ENCODE results near the gene PPAT.

PPAT gene

GRCh38 chr4:56409511-56410090 is 25.8 kb downstream of the PPAT start:
- peak overlapping the region; percentile 86 for H3K27ac ChIP-seq
- TF ChIP-seq CTCF (IDR thresholded peaks at IDR 0.05; ENCODE audit: low read depth, low read length, missing control alignments) = no peak
- no peak for DNase-seq
- no peaks in the 10 kb centered on the region for H3K27me3 ChIP-seq (replicated peaks)
- H3K36me3 ChIP-seq (replicated peaks) = no peaks in the 10 kb centered on the region
- H3K4me3 ChIP-seq (ENCODE audit: low read depth, low read length) = no peak overlapping the region
- in situ Hi-C loops (cut with HindIII; ENCODE audit: low pct_ligation_motif_present, low sequenced_read_pairs) = no loop called here

GRCh38 chr4:56408978-56409377 is 26.4 kb downstream of the PPAT start:
- in situ Hi-C loops (cut with HindIII; ENCODE audit: low pct_ligation_motif_present, low sequenced_read_pairs) = no loop called here
- Histone ChIP-seq H3K36me3 (replicated peaks) (no peaks in the 10 kb centered on the region), H3K4me3 (ENCODE audit: low read depth, low read length) (no peak overlapping the region), H3K27ac (no peak overlapping the region), H3K27me3 (replicated peaks) (no peaks in the 10 kb centered on the region)
- no peak for TF ChIP-seq CTCF (IDR thresholded peaks at IDR 0.05; ENCODE audit: low read depth, low read length, missing control alignments)
- no peak for DNase-seq

- H3K27me3 ChIP-seq (replicated peaks) = no peaks in the 10 kb centered on the region
- no peak for DNase-seq
- in situ Hi-C loops (cut with HindIII; ENCODE audit: low pct_ligation_motif_present, low sequenced_read_pairs) = no loop called here
- H3K36me3 ChIP-seq (replicated peaks) = no peaks in the 10 kb centered on the region
- H3K27ac ChIP-seq = no peak overlapping the region
- no peak for TF ChIP-seq CTCF (IDR thresholded peaks at IDR 0.05; ENCODE audit: low read depth, low read length, missing control alignments)
- H3K4me3 ChIP-seq (ENCODE audit: low read depth, low read length) = no peak overlapping the region
These were observed 29.3 kb downstream of the PPAT start for GRCh38 chr4:56406151-56406550.

- in situ Hi-C loops (cut with HindIII; ENCODE audit: low pct_ligation_motif_present, low sequenced_read_pairs) = no loop called here
- DNase-seq = no peak
- no peak overlapping the region for H3K27ac ChIP-seq
- no peaks in the 10 kb centered on the region for H3K36me3 ChIP-seq (replicated peaks)
- no peak overlapping the region for H3K4me3 ChIP-seq (ENCODE audit: low read depth, low read length)
- TF ChIP-seq CTCF (IDR thresholded peaks at IDR 0.05; ENCODE audit: low read depth, low read length, missing control alignments) = no peak
- H3K27me3 ChIP-seq (replicated peaks) = no peaks in the 10 kb centered on the region
These were observed 30.4 kb downstream of the PPAT start for GRCh38 chr4:56405016-56405415.

- H3K27ac ChIP-seq = no peak overlapping the region
- H3K27me3 ChIP-seq (replicated peaks) = no peaks in the 10 kb centered on the region
- in situ Hi-C loops (cut with HindIII; ENCODE audit: low pct_ligation_motif_present, low sequenced_read_pairs) = no loop called here
- no peak for TF ChIP-seq CTCF (IDR thresholded peaks at IDR 0.05; ENCODE audit: low read depth, low read length, missing control alignments)
- DNase-seq = no peak
- no peak overlapping the region for H3K4me3 ChIP-seq (ENCODE audit: low read depth, low read length)
- H3K36me3 ChIP-seq (replicated peaks) = peaks cover 2% of the 10 kb centered on the region
These were observed 34.9 kb downstream of the PPAT start for GRCh38 chr4:56400560-56400959.

- Histone ChIP-seq H3K27ac (no peak overlapping the region), H3K36me3 (replicated peaks) (peaks cover 2% of the 10 kb centered on the region), H3K4me3 (ENCODE audit: low read depth, low read length) (no peak overlapping the region), H3K27me3 (replicated peaks) (no peaks in the 10 kb centered on the region)
- no peak for TF ChIP-seq CTCF (IDR thresholded peaks at IDR 0.05; ENCODE audit: low read depth, low read length, missing control alignments)
- in situ Hi-C loops (cut with HindIII; ENCODE audit: low pct_ligation_motif_present, low sequenced_read_pairs) = no loop called here
- DNase-seq = no peak
These were observed 44.1 kb downstream of the PPAT start for GRCh38 chr4:56391270-56391669.
